A549 (cell line): ENCODE results near the gene ATP9A. TPM values are rescaled to one million over a fixed set of nuclear protein-coding genes. Genes with fewer than 3 reads are reported as not detected.

Source experiments
- ATAC-seq, 2 experiments: fragments of 200-7000 bp in 1 of 2; fragments of >200 bp in 1 of 2; cut with Nextera tagmentation in 1 of 2; cut with Tn5 transposase in 1 of 2; 3 replicates each; pipeline versions ENCODE4 v1.8.0 to v1.9.1; 2018 to 2020; ENCODE audit warnings: mild to moderate bottlenecking in 1 of 2, moderate library complexity in 1 of 2
- CTCF ChIA-PET: fragments of 300-600 bp; sonication (Branson Sonifier 250); formaldehyde crosslinking; extraction: SDS; loops from one replicate; lab custom pipeline; 2021; ENCODE audit warnings: antibody characterized with exemption, inconsistent platforms; lab: Yijun Ruan, JAX
- POLR2A ChIA-PET: fragments of 350-600 bp; formaldehyde crosslinking; extraction: SDS; loops from one replicate; lab custom pipeline; 2021; ENCODE audit warnings: antibody characterized with exemption, inconsistent platforms; lab: Yijun Ruan, JAX
- DNase-seq, 2 experiments: peaks; one replicate each; pipeline versions ENCODE4 v3.0.0 to v3.0.0-alpha.2; 2011 to 2016; ENCODE audit warnings: low read depth in 1 of 2, low spot score in 1 of 2
- FAIRE-seq: peaks from 2 replicates; lab custom pipeline; 2011; peaks lifted over from hg19 to GRCh38; lab: Jason Lieb, UNC
- H3K27ac ChIP-seq, 2 experiments: fragments of >200 bp; sonication (Bioruptor Twin); formaldehyde crosslinking; 3 replicates each; pipeline ENCODE4 v1.5.1; 2016 to 2017
- H3K4me1 ChIP-seq: fragments of >200 bp; sonication (Bioruptor Twin); formaldehyde crosslinking; 3 replicates; pipeline ENCODE4 v1.6.1; 2016
- H3K4me2 ChIP-seq: fragments of >200 bp; sonication (Bioruptor Twin); formaldehyde crosslinking; 3 replicates; pipeline ENCODE4 v1.6.1; 2016
- H3K4me3 ChIP-seq: fragments of >200 bp; sonication (Bioruptor Twin); formaldehyde crosslinking; 3 replicates; pipeline ENCODE4 v1.5.1; 2016
- H3K9me3 ChIP-seq: fragments of >200 bp; sonication (Bioruptor Twin); formaldehyde crosslinking; 3 replicates; pipeline ENCODE4 v1.6.1; 2016
- BHLHE40 ChIP-seq: IDR thresholded peaks from 2 replicates; pipeline ENCODE4 v1.6.1; 2012; ENCODE audit warnings: low read depth, low read length, inconsistent platforms
- CBX2 ChIP-seq: fragments of 200-600 bp; sonication (generic); IDR thresholded peaks from 2 replicates; pipeline ENCODE4 v1.6.1; 2016; ENCODE audit warnings: low read depth, mild to moderate bottlenecking, borderline replicate concordance
- CEBPB ChIP-seq, 2 experiments: fragments of >200 bp in 1 of 2; sonication (Bioruptor Twin) in 1 of 2; formaldehyde crosslinking in 1 of 2; IDR thresholded peaks; 2 replicates each; pipeline ENCODE4 v1.6.1; 2012 to 2016
- EP300 ChIP-seq, 2 experiments: fragments of >200 bp; sonication (Bioruptor Twin); formaldehyde crosslinking; IDR thresholded peaks; 2 replicates in 1 of 2; 3 replicates in 1 of 2; pipeline ENCODE4 v1.6.1; 2016 to 2017
- ESRRA ChIP-seq: fragments of 150-350 bp; IDR thresholded peaks from 2 replicates; pipeline ENCODE4 v1.6.1; 2014; ENCODE audit warnings: mild to moderate bottlenecking, low read length, borderline replicate concordance
- FOXS1 ChIP-seq: fragments of 250-450 bp; sonication (Bioruptor Pico); IDR thresholded peaks from 2 replicates; pipeline ENCODE4 v1.5.0; 2020; ENCODE audit warnings: mild to moderate bottlenecking, moderate library complexity
- HOXA7 ChIP-seq: fragments of 250-450 bp; sonication (Bioruptor Pico); IDR thresholded peaks from 2 replicates; pipeline ENCODE4 v1.5.0; 2020; ENCODE audit warnings: mild to moderate bottlenecking, moderate library complexity
- JUN ChIP-seq, 2 experiments: fragments of >200 bp; sonication (Bioruptor Twin); formaldehyde crosslinking; IDR thresholded peaks; 2 replicates in 1 of 2; 3 replicates in 1 of 2; pipeline ENCODE4 v1.6.1; 2016 to 2017
- JUNB ChIP-seq: fragments of >200 bp; sonication (Bioruptor Twin); formaldehyde crosslinking; IDR thresholded peaks from 2 replicates; pipeline ENCODE4 v1.6.1; 2016
- KDM1A ChIP-seq: fragments of 200-600 bp; sonication (generic); IDR thresholded peaks from 2 replicates; pipeline ENCODE4 v1.6.1; 2016; ENCODE audit warnings: low read depth, mild to moderate bottlenecking
- MYC ChIP-seq: IDR thresholded peaks from 2 replicates; pipeline ENCODE4 v1.6.1; 2012; ENCODE audit warnings: mild to moderate bottlenecking, inconsistent platforms, low read length, improper control_type of control experiment, borderline replicate concordance
- NFE2L2 ChIP-seq: fragments of 150-350 bp; conservative IDR thresholded peaks from 2 replicates; pipeline ENCODE4 v1.6.1; 2014; ENCODE audit warnings: low read length
- NPAS2 ChIP-seq: fragments of 250-450 bp; sonication (Bioruptor Pico); IDR thresholded peaks from 2 replicates; pipeline ENCODE4 v1.8.0; 2022; ENCODE audit warnings: mild to moderate bottlenecking, moderate library complexity, borderline replicate concordance
- RAD21 ChIP-seq, 2 experiments: fragments of >200 bp in 1 of 2; sonication (Bioruptor Twin) in 1 of 2; formaldehyde crosslinking in 1 of 2; IDR thresholded peaks in 1 of 2; conservative IDR thresholded peaks in 1 of 2; 2 replicates in 1 of 2; 3 replicates in 1 of 2; pipeline ENCODE4 v1.6.1; 2012 to 2018; ENCODE audit warnings: inconsistent platforms in 1 of 2
- RARB ChIP-seq: fragments of 250-450 bp; sonication (Bioruptor Pico); IDR thresholded peaks from 2 replicates; pipeline ENCODE4 v1.8.0; 2021; ENCODE audit warnings: mild to moderate bottlenecking, moderate library complexity
- RFX5 ChIP-seq: fragments of 450-650 bp; IDR thresholded peaks from 2 replicates; pipeline ENCODE4 v1.7.1; 2014; ENCODE audit warnings: antibody characterized with exemption, mild to moderate bottlenecking, moderate library complexity
- SMC3 ChIP-seq: fragments of >200 bp; sonication (Bioruptor Twin); formaldehyde crosslinking; IDR thresholded peaks from 3 replicates; pipeline ENCODE4 v1.6.1; 2018; ENCODE audit warnings: inconsistent platforms
- SREBF2 ChIP-seq: fragments of 450-650 bp; IDR thresholded peaks from 2 replicates; pipeline ENCODE4 v1.6.1; 2014; ENCODE audit warnings: mild to moderate bottlenecking, moderate library complexity
- TFCP2L1 ChIP-seq: fragments of 250-450 bp; sonication (Bioruptor Pico); IDR thresholded peaks from 2 replicates; pipeline ENCODE4 v1.5.0; 2021; ENCODE audit warnings: mild to moderate bottlenecking
- ZC3H11A ChIP-seq: fragments of 450-650 bp; IDR thresholded peaks from 2 replicates; pipeline ENCODE4 v1.6.1; 2014; ENCODE audit warnings: antibody characterized with exemption, mild to moderate bottlenecking
- ZNF302 ChIP-seq: fragments of 250-450 bp; sonication (Bioruptor Pico); IDR thresholded peaks from 2 replicates; pipeline ENCODE4 v1.9.0; 2021; ENCODE audit warnings: inconsistent platforms, mild to moderate bottlenecking, moderate library complexity
- WGBS: methylation state at CpG from one replicate; pipeline ENCODE4 v1.1.6; 2017; ENCODE audit errors: missing lambda C conversion rate; 5-methylcytosine and 5-hydroxymethylcytosine counted together
- polyA plus RNA-seq, 4 experiments: library from polyadenylated mRNA; depleted of rRNA in 3 of 4; stranded (reverse); fragments of >200 nt; fragmentation: RNase III in 1 of 4; extraction: RNeasy Plus Mini Kit Qiagen cat#74134 plus additional on column Dnase treatment in 1 of 4; gene quantifications; 2 replicates in 3 of 4; 3 replicates in 1 of 4; pipeline ENCODE4 v1.2.3, GENCODE V29; 2011 to 2017
- TF ChIP-seq, protein P1 (sequence below): IDR thresholded peaks from 2 replicates; pipeline ENCODE4 v1.6.1; 2012; ENCODE audit warnings: low read depth, borderline replicate concordance
- TF ChIP-seq, protein P2 (sequence below): fragments of 250-450 bp; sonication (Bioruptor Pico); IDR thresholded peaks from 2 replicates; pipeline ENCODE4 v1.5.0; 2021; ENCODE audit warnings: mild to moderate bottlenecking, moderate library complexity, borderline replicate concordance
- TF ChIP-seq, protein P3 (sequence below): fragments of 250-450 bp; sonication (Bioruptor Pico); IDR thresholded peaks from 2 replicates; pipeline ENCODE4 v1.5.0; 2020; ENCODE audit warnings: low read depth, mild to moderate bottlenecking, moderate library complexity
- TF ChIP-seq, protein P4 (sequence below): fragments of 450-650 bp; IDR thresholded peaks from 2 replicates; pipeline ENCODE4 v1.6.1; 2014; ENCODE audit warnings: antibody characterized with exemption
- TF ChIP-seq, protein P5 (sequence below): fragments of >200 bp; sonication (Bioruptor Twin); formaldehyde crosslinking; IDR thresholded peaks from 3 replicates; pipeline ENCODE4 v1.5.1; 2016

Gene ATP9A
- polyA plus RNA-seq, 2 of the 4 experiments (the other 2 are of a cell fraction), result 9.9 to 23.6 TPM

DNA sequence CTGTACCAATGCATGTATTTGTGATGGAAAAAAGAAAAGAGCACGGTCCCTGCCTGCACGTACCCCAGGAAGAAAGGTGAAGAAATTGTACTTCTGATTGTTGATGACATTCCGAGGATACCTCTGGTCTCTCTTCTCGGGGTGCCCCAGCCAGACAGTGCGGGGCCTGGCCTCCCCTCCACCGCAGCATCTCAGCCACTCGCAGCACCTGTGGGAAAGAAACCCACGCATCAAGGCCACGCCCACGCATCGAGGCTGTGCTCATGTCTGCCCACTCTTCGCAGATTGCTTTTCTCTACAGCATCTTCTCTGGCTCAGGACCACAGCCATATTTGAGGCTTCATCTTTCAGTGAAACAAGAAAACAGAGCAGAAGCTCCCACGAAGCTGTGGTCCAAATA lies 38.4 kb downstream of the ATP9A start:
- Histone ChIP-seq H3K4me2 (no peak overlapping the region), H3K9me3 (no peaks in the 10 kb centered on the region), H3K4me3 (no peak overlapping the region), H3K27ac (no peak overlapping the region), H3K4me1 (peaks cover 6% of the 10 kb centered on the region; the same call in 2 of the 3 replicates)
- DNase-seq (no peak), FAIRE-seq (no peak), ATAC-seq (no peak)
- TF ChIP-seq RARB (CRISPR knock-in tag), result no peak
- TF ChIP-seq, protein P1, sequence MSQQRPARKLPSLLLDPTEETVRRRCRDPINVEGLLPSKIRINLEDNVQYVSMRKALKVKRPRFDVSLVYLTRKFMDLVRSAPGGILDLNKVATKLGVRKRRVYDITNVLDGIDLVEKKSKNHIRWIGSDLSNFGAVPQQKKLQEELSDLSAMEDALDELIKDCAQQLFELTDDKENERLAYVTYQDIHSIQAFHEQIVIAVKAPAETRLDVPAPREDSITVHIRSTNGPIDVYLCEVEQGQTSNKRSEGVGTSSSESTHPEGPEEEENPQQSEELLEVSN, result no peak
- TF ChIP-seq ZC3H11A, result no peak
- TF ChIP-seq NPAS2 (CRISPR knock-in tag), result no peak
- TF ChIP-seq BHLHE40, result no peak
- TF ChIP-seq FOXS1, result no peak
- no peak for TF ChIP-seq HOXA7 (CRISPR knock-in tag)
- TF ChIP-seq, protein P2, sequence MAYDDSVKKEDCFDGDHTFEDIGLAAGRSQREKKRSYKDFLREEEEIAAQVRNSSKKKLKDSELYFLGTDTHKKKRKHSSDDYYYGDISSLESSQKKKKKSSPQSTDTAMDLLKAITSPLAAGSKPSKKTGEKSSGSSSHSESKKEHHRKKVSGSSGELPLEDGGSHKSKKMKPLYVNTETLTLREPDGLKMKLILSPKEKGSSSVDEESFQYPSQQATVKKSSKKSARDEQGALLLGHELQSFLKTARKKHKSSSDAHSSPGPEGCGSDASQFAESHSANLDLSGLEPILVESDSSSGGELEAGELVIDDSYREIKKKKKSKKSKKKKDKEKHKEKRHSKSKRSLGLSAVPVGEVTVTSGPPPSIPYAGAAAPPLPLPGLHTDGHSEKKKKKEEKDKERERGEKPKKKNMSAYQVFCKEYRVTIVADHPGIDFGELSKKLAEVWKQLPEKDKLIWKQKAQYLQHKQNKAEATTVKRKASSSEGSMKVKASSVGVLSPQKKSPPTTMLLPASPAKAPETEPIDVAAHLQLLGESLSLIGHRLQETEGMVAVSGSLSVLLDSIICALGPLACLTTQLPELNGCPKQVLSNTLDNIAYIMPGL (CRISPR knock-in tag), result no peak
- TF ChIP-seq SMC3, result no peak
- TF ChIP-seq RAD21 (conservative IDR thresholded peaks at IDR 0.05 in 1 of 2, IDR thresholded peaks at IDR 0.05 in 1 of 2), result no peak
- TF ChIP-seq, protein P3, sequence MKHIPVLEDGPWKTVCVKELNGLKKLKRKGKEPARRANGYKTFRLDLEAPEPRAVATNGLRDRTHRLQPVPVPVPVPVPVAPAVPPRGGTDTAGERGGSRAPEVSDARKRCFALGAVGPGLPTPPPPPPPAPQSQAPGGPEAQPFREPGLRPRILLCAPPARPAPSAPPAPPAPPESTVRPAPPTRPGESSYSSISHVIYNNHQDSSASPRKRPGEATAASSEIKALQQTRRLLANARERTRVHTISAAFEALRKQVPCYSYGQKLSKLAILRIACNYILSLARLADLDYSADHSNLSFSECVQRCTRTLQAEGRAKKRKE, result no peak
- WGBS, result 91% methylated on average over 13 of the region's 13 CpGs
- ChIA-PET POLR2A (no interaction called here), CTCF (no interaction called here)

DNA sequence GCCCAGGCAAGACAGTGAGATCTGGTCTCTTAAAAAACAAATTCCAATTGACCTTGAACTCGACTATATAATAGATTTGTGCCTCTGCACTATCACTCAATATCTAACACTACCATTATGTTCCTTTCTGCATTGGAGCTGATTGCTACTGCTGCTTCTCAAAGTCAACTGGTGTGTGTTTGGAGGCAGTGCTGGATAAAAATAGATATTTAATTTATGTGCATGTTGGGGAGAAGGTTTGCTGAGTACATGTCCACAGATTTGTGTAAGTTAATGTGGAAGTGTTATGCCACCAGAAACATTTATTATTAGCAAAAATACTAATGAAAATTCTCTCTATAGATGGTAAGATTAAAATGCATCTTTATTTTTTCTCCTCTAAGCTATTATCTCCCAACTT lies 39.5 kb downstream of the ATP9A start:
- Histone ChIP-seq H3K4me2 (no peak overlapping the region), H3K4me3 (no peak overlapping the region), H3K9me3 (no peaks in the 10 kb centered on the region), H3K4me1 (peaks cover 6% of the 10 kb centered on the region; the same call in 2 of the 3 replicates), H3K27ac (no peak overlapping the region)
- POLR2A ChIA-PET, result interaction anchor here (0.7 kb wide), 1 partner anchor 1462 kb away, joined by 5 read pairs; no protein-coding TSS in a partner anchor
- no peak for ATAC-seq
- TF ChIP-seq ESRRA (no peak), BHLHE40 (no peak), ZNF302 (no peak), JUN (IDR thresholded peaks at IDR 0.05) (no peak), TFCP2L1 (CRISPR knock-in tag) (no peak), ZC3H11A (no peak), EP300 (IDR thresholded peaks at IDR 0.05) (no peak), CBX2 (no peak), SREBF2 (no peak)
- TF ChIP-seq, protein P4, sequence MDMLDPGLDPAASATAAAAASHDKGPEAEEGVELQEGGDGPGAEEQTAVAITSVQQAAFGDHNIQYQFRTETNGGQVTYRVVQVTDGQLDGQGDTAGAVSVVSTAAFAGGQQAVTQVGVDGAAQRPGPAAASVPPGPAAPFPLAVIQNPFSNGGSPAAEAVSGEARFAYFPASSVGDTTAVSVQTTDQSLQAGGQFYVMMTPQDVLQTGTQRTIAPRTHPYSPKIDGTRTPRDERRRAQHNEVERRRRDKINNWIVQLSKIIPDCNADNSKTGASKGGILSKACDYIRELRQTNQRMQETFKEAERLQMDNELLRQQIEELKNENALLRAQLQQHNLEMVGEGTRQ, result no peak
- no peak for FAIRE-seq
- 82% methylated on average over 1 of the region's 1 CpG for WGBS
- no peak for DNase-seq
- CTCF ChIA-PET, result interaction anchor here (0.8 to 1.5 kb wide), 6 partner anchors 10 to 38 kb away, joined by 3 to 4 read pairs (median 3); no protein-coding TSS in a partner anchor

DNA sequence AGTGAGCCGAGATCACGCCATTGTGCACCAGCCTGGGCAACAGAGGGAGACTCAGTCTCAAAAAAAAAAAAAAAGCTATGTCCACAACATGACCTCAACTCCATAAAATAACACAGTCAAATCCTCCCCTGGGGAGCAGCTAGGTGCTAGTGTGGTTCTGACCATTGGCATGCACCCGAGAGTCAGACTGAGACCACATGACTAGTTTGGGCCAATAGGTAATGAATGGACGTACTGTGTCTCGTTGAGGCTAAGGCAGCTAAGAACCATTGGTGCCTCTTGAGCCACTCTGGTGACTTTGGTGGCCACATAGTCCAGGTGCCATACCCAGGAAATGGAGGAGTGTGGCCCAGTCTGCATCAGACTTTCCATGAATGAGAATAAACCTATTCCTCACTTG lies 40.3 kb downstream of the ATP9A start:
- Histone ChIP-seq H3K9me3 (no peaks in the 10 kb centered on the region), H3K4me3 (no peak overlapping the region), H3K4me1 (peaks cover 6% of the 10 kb centered on the region; the same call in 2 of the 3 replicates), H3K27ac (no peak overlapping the region), H3K4me2 (no peak overlapping the region)
- ATAC-seq, result no peak
- no peak for FAIRE-seq
- 89% methylated on average over 5 of the region's 5 CpGs for WGBS
- CTCF ChIA-PET, result interaction anchor here (0.6 to 1.5 kb wide), 5 partner anchors 10 to 28 kb away, joined by 3 read pairs; no protein-coding TSS in a partner anchor
- DNase-seq, result no peak
- POLR2A ChIA-PET, result no interaction called here
- TF ChIP-seq JUNB, result no peak
- TF ChIP-seq, protein P4, result no peak
- no peak for TF ChIP-seq KDM1A
- no peak for TF ChIP-seq RAD21 (conservative IDR thresholded peaks at IDR 0.05 in 1 of 2, IDR thresholded peaks at IDR 0.05 in 1 of 2)
- no peak for TF ChIP-seq BHLHE40
- TF ChIP-seq, protein P1, result no peak
- no peak for TF ChIP-seq ESRRA
- TF ChIP-seq, protein P5, sequence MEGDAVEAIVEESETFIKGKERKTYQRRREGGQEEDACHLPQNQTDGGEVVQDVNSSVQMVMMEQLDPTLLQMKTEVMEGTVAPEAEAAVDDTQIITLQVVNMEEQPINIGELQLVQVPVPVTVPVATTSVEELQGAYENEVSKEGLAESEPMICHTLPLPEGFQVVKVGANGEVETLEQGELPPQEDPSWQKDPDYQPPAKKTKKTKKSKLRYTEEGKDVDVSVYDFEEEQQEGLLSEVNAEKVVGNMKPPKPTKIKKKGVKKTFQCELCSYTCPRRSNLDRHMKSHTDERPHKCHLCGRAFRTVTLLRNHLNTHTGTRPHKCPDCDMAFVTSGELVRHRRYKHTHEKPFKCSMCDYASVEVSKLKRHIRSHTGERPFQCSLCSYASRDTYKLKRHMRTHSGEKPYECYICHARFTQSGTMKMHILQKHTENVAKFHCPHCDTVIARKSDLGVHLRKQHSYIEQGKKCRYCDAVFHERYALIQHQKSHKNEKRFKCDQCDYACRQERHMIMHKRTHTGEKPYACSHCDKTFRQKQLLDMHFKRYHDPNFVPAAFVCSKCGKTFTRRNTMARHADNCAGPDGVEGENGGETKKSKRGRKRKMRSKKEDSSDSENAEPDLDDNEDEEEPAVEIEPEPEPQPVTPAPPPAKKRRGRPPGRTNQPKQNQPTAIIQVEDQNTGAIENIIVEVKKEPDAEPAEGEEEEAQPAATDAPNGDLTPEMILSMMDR, result no peak
- no peak for TF ChIP-seq ZNF302
- no peak for TF ChIP-seq RFX5
- no peak for TF ChIP-seq FOXS1
- no peak for TF ChIP-seq CEBPB (IDR thresholded peaks at IDR 0.05)
- TF ChIP-seq NFE2L2, result no peak
- no peak for TF ChIP-seq MYC
